Common myeloid progenitor, CD34-positive (primary cell): ENCODE results near the gene ATXN10.

ENCODE experiments used
- CTCF ChIA-PET: fragments of 350-600 bp; sonication (Branson Sonifier 250); formaldehyde crosslinking; loops from one replicate; lab custom pipeline; 2021; ENCODE audit warnings: antibody characterized with exemption; lab: Charles Lee
- POLR2A ChIA-PET: fragments of 350-600 bp; sonication (Branson Sonifier 250); formaldehyde crosslinking; loops from one replicate; lab custom pipeline; 2021; ENCODE audit warnings: antibody characterized with exemption; lab: Charles Lee
- DNase-seq, 3 donors: peaks; one replicate each; pipeline versions ENCODE4 v3.0.0 to v3.0.0-alpha.2; 2013
- H3K27ac ChIP-seq, 2 experiments: 1 replicate in 1 of 2; 2 replicates in 1 of 2; pipeline ENCODE4 v1.7.0; 2013; ENCODE audit warnings: inconsistent platforms in 2 of 2, low read length in 2 of 2, mild to moderate bottlenecking in 2 of 2, low read depth in 1 of 2, moderate library complexity in 1 of 2; ENCODE audit not compliant: severe bottlenecking in 2 of 2, insufficient read depth in 1 of 2, poor library complexity in 1 of 2
- H3K27me3 ChIP-seq, 5 experiments: replicated peaks in 2 of 5; 1 replicate in 3 of 5; 2 replicates in 2 of 5; pipeline versions ENCODE4 v1.6.1 to v1.7.0; 2013; ENCODE audit warnings: low read length in 4 of 5, mild to moderate bottlenecking in 2 of 5, moderate library complexity in 2 of 5, inconsistent platforms in 1 of 5; ENCODE audit not compliant: insufficient read depth in 5 of 5, control insufficient read depth in 4 of 5
- H3K36me3 ChIP-seq, 4 experiments: 1 replicate in 2 of 4; 2 replicates in 2 of 4; pipeline versions ENCODE4 v1.6.1 to v1.7.0; 2013; ENCODE audit warnings: low read length in 3 of 4, control low read depth in 1 of 4, mild to moderate bottlenecking in 1 of 4; ENCODE audit not compliant: control insufficient read depth in 4 of 4, insufficient read depth in 4 of 4
- H3K4me1 ChIP-seq, 4 experiments: 1 replicate in 3 of 4; 2 replicates in 1 of 4; pipeline versions ENCODE4 v1.6.1 to v1.7.1; 2013; ENCODE audit warnings: low read length in 3 of 4, mild to moderate bottlenecking in 3 of 4, control low read depth in 1 of 4, inconsistent platforms in 1 of 4, moderate library complexity in 1 of 4; ENCODE audit not compliant: control insufficient read depth in 4 of 4, insufficient read depth in 4 of 4; ENCODE audit errors: control extremely low read depth in 1 of 4
- H3K4me3 ChIP-seq, 7 experiments: 1 replicate in 4 of 7; 2 replicates in 3 of 7; pipeline versions ENCODE4 v1.5.1 to v1.7.0; 2013; ENCODE audit warnings: mild to moderate bottlenecking in 7 of 7, low read length in 6 of 7, moderate library complexity in 6 of 7, inconsistent platforms in 2 of 7, low read depth in 2 of 7, control low read depth in 1 of 7; ENCODE audit not compliant: insufficient read depth in 4 of 7, control insufficient read depth in 1 of 7; ENCODE audit errors: extremely low read depth in 1 of 7
- H3K9me3 ChIP-seq, 5 experiments: 1 replicate in 4 of 5; 2 replicates in 1 of 5; pipeline versions ENCODE4 v1.6.1 to v1.7.1; 2013; ENCODE audit warnings: low read length in 4 of 5, mild to moderate bottlenecking in 2 of 5, inconsistent platforms in 1 of 5, low read depth in 1 of 5, moderate library complexity in 1 of 5; ENCODE audit not compliant: control insufficient read depth in 4 of 5, insufficient read depth in 2 of 5; ENCODE audit errors: control extremely low read depth in 1 of 5
- WGBS: methylation state at CpG from one replicate; pipeline ENCODE4 v1.1.5; 2013; ENCODE audit not compliant: insufficient coverage; 5-methylcytosine and 5-hydroxymethylcytosine counted together

Gene ATXN10

DNA sequence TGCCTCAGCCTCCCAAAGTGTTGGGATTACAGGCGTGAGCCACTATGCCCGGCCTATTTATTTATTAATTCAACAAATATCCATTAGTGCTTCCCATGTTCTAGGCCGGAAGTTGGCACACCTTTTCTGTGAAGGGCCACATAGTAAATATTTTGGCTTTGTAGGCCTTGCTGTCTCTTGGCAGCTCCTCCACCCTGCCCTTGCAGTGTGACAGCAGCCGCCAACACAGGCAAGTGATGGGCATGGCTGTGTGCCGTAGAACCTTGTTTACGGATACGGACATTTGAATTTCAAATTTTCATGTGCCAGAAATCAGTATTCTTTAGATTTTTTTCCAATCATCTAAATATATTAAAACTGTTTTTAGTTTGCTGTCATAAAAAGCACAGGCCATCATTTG, 165.9 kb downstream of the ATXN10 start:
- ChIA-PET POLR2A (no interaction called here), CTCF (interaction anchor here (0.6 kb wide), 1 partner anchor 306 kb away, joined by 3 read pairs; no protein-coding TSS in a partner anchor)
- H3K4me1 ChIP-seq: peaks cover 0 to 13% (median 2%) of the 10 kb centered on the region in 4 experiments
- no peaks in the 10 kb centered on the region for H3K9me3 ChIP-seq
- H3K27ac ChIP-seq: no peak overlapping the region
- peaks cover 2 to 41% (median 11%) of the 10 kb centered on the region in 4 experiments for H3K36me3 ChIP-seq
- H3K4me3 ChIP-seq: no peak overlapping the region
- no peak for DNase-seq
- WGBS: 100% methylated on average over 2 of the region's 7 CpGs
- no peaks in the 10 kb centered on the region for H3K27me3 ChIP-seq

DNA sequence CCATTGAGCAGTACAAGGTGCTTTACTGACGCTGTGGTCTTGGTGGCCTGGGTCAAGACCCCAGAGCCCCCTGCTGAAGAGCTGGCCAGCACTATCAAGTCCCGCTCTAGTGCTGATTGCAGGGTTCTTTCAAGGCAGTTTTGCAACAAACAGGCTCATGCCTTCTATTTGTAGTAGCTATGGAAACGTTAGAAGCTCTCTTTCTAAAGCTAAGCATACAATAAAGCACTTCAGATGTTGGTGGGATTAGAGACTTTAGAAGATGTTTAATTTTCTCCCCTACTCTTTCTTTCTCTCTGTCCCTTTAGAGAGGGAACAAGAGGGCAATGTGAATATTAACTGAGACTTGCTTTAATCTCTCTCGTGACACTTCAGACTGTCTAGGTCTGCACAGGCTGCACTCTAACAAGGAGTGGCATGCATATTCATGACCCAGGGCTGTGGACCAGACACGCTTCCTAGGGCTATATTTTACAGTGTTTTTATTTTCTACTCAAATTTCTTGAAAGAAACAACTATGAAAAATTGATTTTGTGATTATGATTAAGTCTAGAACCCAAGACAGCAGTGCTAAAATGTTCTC, 166.8 kb downstream of the ATXN10 start:
- Histone ChIP-seq H3K4me3 (no peak overlapping the region), H3K27ac (no peak overlapping the region), H3K9me3 (no peaks in the 10 kb centered on the region), H3K36me3 (peaks cover 2 to 48% (median 12%) of the 10 kb centered on the region in 4 experiments), H3K27me3 (no peaks in the 10 kb centered on the region), H3K4me1 (peaks cover 0 to 15% (median 4%) of the 10 kb centered on the region in 4 experiments)
- 100% methylated on average over 3 of the region's 5 CpGs for whole genome bisulfite sequencing
- POLR2A ChIA-PET: no interaction called here
- DNase-seq: no peak
- CTCF ChIA-PET: no interaction called here

DNA sequence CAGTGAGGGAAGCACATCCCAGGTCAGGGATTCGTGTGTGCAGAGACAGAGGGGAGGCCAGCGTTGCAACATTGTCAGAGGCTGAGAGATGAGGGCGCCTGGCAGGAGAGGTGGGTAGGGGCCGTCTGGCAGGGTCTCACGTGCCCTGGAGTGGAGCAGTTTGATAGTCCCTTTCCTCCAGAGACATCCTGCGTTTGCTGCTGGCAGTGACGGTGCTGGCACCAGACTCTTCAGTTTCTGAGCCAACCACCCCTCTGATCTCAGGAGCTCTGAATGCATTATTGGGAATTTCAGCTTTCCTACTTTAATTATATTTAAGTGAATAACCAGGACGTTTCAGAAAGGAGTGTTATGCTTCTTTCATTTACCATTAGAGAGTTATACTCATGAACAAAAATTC, 168.8 kb downstream of the ATXN10 start:
- 77% methylated on average over 5 of the region's 8 CpGs for WGBS
- H3K4me3 ChIP-seq: no peak overlapping the region
- ChIA-PET CTCF (interaction anchor here (3.1 kb wide), 1 partner anchor 23 kb away, joined by 12 read pairs; no protein-coding TSS in a partner anchor), POLR2A (no interaction called here)
- peaks cover 0 to 15% (median 3%) of the 10 kb centered on the region in 4 experiments for H3K4me1 ChIP-seq
- no peak overlapping the region for H3K27ac ChIP-seq
- H3K9me3 ChIP-seq: no peaks in the 10 kb centered on the region
- H3K36me3 ChIP-seq: peaks cover 7 to 52% (median 19%) of the 10 kb centered on the region in 4 experiments
- DNase-seq: no peak
- no peaks in the 10 kb centered on the region for H3K27me3 ChIP-seq

DNA sequence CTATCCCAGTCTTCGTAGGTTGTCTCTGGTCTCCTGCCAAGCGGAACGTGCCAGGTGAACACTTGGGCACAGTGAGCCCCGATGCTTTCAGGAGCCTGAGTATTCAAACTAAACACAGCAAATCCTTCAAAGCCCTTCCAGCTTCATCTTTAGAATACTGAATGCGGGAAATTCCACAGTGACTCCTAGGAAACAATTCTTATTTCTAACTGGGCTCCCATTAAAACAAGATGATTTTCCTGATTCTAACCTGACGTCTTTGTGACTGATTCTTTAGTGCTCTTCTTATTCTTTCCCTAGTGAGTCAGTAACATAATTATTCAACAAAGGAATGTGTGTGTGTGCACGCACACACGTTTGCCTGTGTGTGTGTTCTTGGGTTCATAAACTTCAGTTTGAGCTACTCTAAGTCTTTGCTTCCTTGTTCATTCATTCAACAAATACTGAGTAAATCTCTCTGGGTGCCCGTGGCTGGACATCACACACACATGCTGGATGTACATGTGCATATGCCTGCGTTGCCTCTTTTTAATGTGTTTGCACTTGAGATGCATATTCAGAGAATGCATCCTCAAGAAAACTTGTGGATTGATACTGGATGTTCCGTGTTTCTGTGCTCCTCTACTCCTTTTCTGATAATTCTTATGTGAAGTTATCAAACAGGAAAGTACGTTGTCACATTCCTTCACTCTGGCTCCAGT, 170.8 kb downstream of the ATXN10 start:
- Histone ChIP-seq H3K27me3 (no peaks in the 10 kb centered on the region), H3K27ac (no peak overlapping the region), H3K36me3 (peaks cover 7 to 58% (median 19%) of the 10 kb centered on the region in 4 experiments), H3K4me3 (no peak overlapping the region), H3K4me1 (peaks cover 0 to 6% (median 3%) of the 10 kb centered on the region in 4 experiments), H3K9me3 (no peaks in the 10 kb centered on the region)
- CTCF ChIA-PET: interaction anchor here (0.8 to 3.1 kb wide), 3 partner anchors 10 to 21 kb away, joined by 3 to 12 read pairs (median 4); no protein-coding TSS in a partner anchor
- DNase-seq: no peak
- 96% methylated on average over 10 of the region's 12 CpGs for WGBS
- POLR2A ChIA-PET: no interaction called here

DNA sequence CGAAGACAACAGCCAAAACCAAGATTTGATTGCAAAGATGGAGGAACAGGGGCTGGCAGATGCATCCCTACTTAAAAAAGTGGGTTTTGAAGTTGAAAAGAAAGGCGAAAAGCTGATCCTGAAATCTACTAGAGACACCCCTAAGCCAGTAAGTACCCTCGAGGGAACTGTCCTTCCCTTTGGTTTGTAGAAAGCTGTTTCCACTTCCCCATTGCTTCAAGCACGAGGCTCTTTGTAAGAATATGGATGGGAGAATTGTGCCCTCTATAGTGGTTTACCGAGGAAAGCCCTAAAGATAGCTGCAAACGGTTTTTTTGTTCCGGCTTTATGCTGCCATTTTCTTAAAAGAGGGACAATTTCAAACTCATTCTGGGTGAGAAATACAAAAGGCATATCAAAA, 171.4 kb downstream of the ATXN10 start:
- Histone ChIP-seq H3K9me3 (no peaks in the 10 kb centered on the region), H3K4me3 (no peak overlapping the region), H3K27me3 (no peaks in the 10 kb centered on the region), H3K36me3 (peaks cover 10 to 61% (median 20%) of the 10 kb centered on the region in 4 experiments), H3K4me1 (peaks cover 0 to 6% (median 3%) of the 10 kb centered on the region in 4 experiments), H3K27ac (no peak overlapping the region)
- DNase-seq: peak in 2 of 3 donors; percentile 43 to 56
- WGBS: 72% methylated on average over 3 of the region's 7 CpGs
- ChIA-PET CTCF (interaction anchor here (0.7 to 0.8 kb wide), 2 partner anchors 11 to 21 kb away, joined by 3 to 4 read pairs; no protein-coding TSS in a partner anchor), POLR2A (no interaction called here)

DNA sequence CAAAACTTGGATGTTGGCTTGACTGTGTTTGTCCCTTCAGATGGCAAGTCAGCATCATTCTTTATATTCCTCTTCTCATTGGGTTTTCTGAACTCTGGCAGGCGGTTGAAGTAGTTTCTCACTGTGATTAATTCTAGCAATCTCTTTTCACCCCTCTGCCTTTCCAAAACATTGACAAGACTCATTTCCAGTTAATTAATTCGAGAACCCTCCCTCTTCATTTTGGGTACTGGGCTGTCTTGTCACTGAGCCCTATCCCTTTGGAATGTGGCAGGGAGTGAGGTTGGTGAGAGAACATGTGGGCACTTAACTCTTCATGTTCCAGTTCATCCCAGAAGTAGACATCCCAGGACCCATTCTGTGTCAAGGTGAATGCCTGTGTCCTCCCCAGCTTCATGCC, 172.4 kb downstream of the ATXN10 start:
- POLR2A ChIA-PET: no interaction called here
- DNase-seq: no peak
- no CpG with 5 or more reads among the region's 2 CpGs for WGBS
- no peaks in the 10 kb centered on the region for H3K27me3 ChIP-seq
- CTCF ChIA-PET: interaction anchor here (1.0 to 1.7 kb wide), 2 partner anchors 12 to 112 kb away, joined by 3 to 4 read pairs; no protein-coding TSS in a partner anchor
- peaks cover 10 to 67% (median 24%) of the 10 kb centered on the region in 4 experiments for H3K36me3 ChIP-seq
- peak overlapping the region in 1 of 7 experiments; percentile 27 for H3K4me3 ChIP-seq
- H3K4me1 ChIP-seq: peaks cover 0 to 6% (median 3%) of the 10 kb centered on the region in 4 experiments
- no peak overlapping the region for H3K27ac ChIP-seq
- H3K9me3 ChIP-seq: peaks cover 0 to 3% (median 0%) of the 10 kb centered on the region in 5 experiments
